Left lung (tissue), 10 donors: ENCODE measurements around the gene NEU2. TPM values are rescaled to one million over a fixed set of nuclear protein-coding genes. Genes with fewer than 3 reads are reported as not detected.
A peak's percentile ranks its signal among the peaks of the same experiment; 100 is the strongest.

Experiments
- ATAC-seq: fragments of 200-7000 bp; cut with Tn5 transposase; one replicate; pipeline ENCODE4 v1.9.1; 2020; ENCODE audit warnings: moderate library complexity
- DNase-seq, 4 donors: peaks; one replicate each; pipeline ENCODE4 v3.0.0-alpha.2; 2013 to 2020
- H3K27ac ChIP-seq, 2 donors: fragments of 200-600 bp; sonication (generic) in 1 of 2; one replicate each; pipeline versions ENCODE4 v1.5.0 to v1.8.0; 2020 to 2021
- H3K27me3 ChIP-seq, 2 donors: fragments of 200-600 bp; sonication (generic) in 1 of 2; one replicate each; pipeline versions ENCODE4 v1.5.0 to v1.8.0; 2020 to 2021
- H3K36me3 ChIP-seq, 2 donors: fragments of 200-600 bp; sonication (generic) in 1 of 2; one replicate each; pipeline versions ENCODE4 v1.5.0 to v1.8.0; 2020 to 2021
- H3K4me1 ChIP-seq, 2 donors: fragments of 200-600 bp; one replicate each; pipeline ENCODE4 v1.8.0; 2021
- H3K4me3 ChIP-seq, 2 donors: fragments of 200-600 bp; sonication (generic) in 1 of 2; one replicate each; pipeline versions ENCODE4 v1.5.0 to v1.8.0; 2020 to 2021; ENCODE audit warnings: mild to moderate bottlenecking in 1 of 2
- H3K9me3 ChIP-seq, 2 donors: fragments of 200-600 bp; sonication (generic) in 1 of 2; one replicate each; pipeline versions ENCODE4 v1.5.0 to v1.8.0; 2020 to 2021
- CTCF ChIP-seq, 2 donors: fragments of 200-600 bp; sonication (generic) in 1 of 2; IDR thresholded peaks; one replicate each; pipeline versions ENCODE4 v1.5.0 to v1.8.0; 2021; ENCODE audit warnings: antibody characterized with exemption in 2 of 2
- intact Hi-C, 2 donors: fragments of 100-400 bp; cut with DNase I; formaldehyde crosslinking; loops; one replicate each; pipeline versions ENCODE4 v1.11.2 to v1.14.2; 2022
- polyA plus RNA-seq, 6 donors: library from polyadenylated mRNA; unstranded; fragments of 120-200 nt; gene quantifications; one replicate each; pipeline ENCODE4 v1.2.1, GENCODE V29; 2013; ENCODE audit not compliant: insufficient read length in 6 of 6
- total RNA-seq, 2 donors: library from RNA; stranded (reverse); fragmentation: NEBNext Ultra II Directional; extraction: Animal tissue kit (Norgen Biotek cat#: 25700); gene quantifications; one replicate each; pipeline ENCODE4 v1.2.1, GENCODE V29; 2021
- donor health status: DM: no; HTN: yes; CAD: no.
- donor health status: DM: no; HTN: no; CAD: no.

The NEU2 gene
- total and polyA plus RNA-seq, 8 donors: not detected

- TF ChIP-seq CTCF (IDR thresholded peaks at IDR 0.05): no peak
- no peaks in the 10 kb centered on the region for H3K4me1 ChIP-seq
- no peak for ATAC-seq
- no peaks in the 10 kb centered on the region for H3K9me3 ChIP-seq
- no peaks in the 10 kb centered on the region for H3K36me3 ChIP-seq
- intact Hi-C loops: no loop called here
- H3K27ac ChIP-seq: no peak overlapping the region
- H3K27me3 ChIP-seq: no peaks in the 10 kb centered on the region
- no peak for DNase-seq
- H3K4me3 ChIP-seq: no peak overlapping the region
Observed at GRCh38 chr2:233010569-233011267, 21.8 kb upstream of the NEU2 start.

DNA sequence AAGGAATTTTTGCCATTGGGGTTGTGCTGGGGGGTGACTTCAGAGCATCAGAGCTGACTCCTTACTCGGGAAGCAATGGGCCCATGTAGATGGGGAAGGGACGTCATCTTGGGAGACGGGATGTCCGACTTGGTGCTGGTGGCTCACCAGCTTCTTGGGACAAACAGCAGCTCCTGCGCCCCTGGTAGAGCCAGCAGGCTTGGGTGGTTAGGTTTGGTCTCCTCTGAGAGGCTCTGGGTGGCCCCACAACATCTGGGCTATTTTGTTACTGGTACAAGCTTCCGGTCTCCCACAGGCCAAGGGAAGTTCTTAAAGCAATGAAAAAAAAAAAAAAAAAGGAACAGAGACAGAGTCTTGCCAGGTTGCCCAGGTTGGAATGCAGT lies 21.2 kb upstream of the NEU2 start:
- no peaks in the 10 kb centered on the region for H3K36me3 ChIP-seq
- DNase-seq (no peak), ATAC-seq (no peak)
- H3K27ac ChIP-seq: no peak overlapping the region
- intact Hi-C loops: no loop called here
- H3K9me3 ChIP-seq: no peaks in the 10 kb centered on the region
- H3K27me3 ChIP-seq: no peaks in the 10 kb centered on the region
- TF ChIP-seq CTCF (IDR thresholded peaks at IDR 0.05): no peak
- H3K4me1 ChIP-seq: no peaks in the 10 kb centered on the region
- no peak overlapping the region for H3K4me3 ChIP-seq

DNA sequence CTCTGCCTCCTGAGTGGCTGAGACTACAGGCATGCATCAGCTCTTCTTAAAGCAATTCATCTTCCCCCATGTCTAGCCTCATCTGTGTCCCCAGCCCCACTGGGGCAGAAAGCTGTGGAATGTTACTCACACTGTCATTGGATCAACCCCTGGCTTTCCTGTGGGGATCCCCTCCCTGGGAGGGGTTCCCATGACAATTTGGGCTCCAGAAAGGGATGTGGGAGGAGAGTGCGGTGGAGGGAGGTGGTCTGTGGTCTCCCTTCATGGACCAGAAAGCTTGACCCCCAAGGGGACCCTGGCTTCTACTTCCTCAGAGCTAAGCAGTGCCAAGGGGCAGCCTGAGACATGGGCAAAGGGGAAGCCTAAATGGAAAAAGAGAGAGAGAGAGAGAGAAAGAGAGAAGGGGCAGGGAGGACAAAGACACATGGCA lies 20.8 kb upstream of the NEU2 start:
- Histone ChIP-seq H3K9me3 (no peaks in the 10 kb centered on the region), H3K4me1 (no peaks in the 10 kb centered on the region), H3K27ac (no peak overlapping the region), H3K27me3 (no peaks in the 10 kb centered on the region), H3K4me3 (no peak overlapping the region), H3K36me3 (no peaks in the 10 kb centered on the region)
- no peak for DNase-seq
- no peak for TF ChIP-seq CTCF (IDR thresholded peaks at IDR 0.05)
- no peak for ATAC-seq
- intact Hi-C loops: no loop called here

DNA sequence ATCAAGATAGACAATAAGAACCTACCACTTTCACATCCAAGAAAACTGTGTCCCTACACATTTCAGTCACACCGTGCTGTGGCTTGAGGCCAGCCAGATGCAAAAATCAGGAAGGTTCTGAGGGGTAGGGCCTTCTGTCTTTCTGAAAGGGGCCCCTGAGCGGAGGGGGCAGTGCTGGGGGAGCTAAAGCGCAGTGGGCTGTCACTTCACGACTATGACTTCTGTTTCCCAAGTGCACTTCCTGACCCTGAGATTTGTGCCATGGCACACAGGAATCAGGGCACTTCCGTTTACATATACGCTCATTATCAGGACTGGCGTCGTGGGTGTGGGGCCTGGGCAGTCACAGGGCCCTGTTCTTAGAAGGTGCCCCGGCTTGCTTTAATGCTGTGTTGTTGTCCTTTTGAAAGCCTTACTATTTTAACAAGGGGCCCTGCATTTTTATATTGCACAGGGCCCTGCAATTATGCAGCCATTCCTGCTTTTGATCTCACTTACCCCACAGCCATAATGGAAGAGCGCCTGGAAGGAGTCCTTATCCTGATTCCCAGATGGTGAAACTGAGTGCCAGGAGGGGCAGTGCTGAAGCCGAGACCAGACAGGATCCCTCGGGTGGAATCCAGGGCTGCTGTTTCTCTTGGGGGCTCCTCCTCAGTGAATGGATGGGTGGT lies 20.0 kb upstream of the NEU2 start:
- ATAC-seq: peak; percentile 25
- Histone ChIP-seq H3K4me3 (no peak overlapping the region), H3K27me3 (no peaks in the 10 kb centered on the region), H3K9me3 (no peaks in the 10 kb centered on the region), H3K27ac (no peak overlapping the region), H3K36me3 (no peaks in the 10 kb centered on the region), H3K4me1 (no peaks in the 10 kb centered on the region)
- DNase-seq: no peak
- intact Hi-C loops: no loop called here
- TF ChIP-seq CTCF (IDR thresholded peaks at IDR 0.05): no peak

DNA sequence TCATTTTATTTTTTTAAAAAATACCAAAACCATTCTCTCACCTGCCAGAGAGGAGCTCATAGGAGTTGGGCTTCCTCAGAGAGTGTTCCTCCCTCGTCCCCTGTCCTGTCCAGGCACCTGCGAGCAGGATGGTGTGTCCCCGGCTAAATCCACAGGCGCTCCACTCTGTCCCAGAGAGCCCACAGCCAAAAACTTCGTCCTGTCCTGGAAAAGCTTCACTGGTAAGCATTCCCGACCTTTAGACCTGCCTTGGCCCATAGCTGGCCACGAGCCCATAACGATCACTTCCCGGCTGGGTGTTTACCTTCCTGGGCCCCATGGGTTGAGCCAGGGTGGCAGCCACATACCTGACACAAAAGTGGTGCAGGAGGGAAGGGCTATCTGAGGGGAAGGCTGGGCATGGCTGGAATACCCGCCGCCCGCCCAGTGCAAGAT lies 19.4 kb upstream of the NEU2 start, which contains the start of gene NGEF:
TSS of gene NGEF (minus strand) at position 230 of the 435 bp plus-strand sequence. CDS start 38,366 bp downstream, outside the sequence.
- DNase-seq (no peak), ATAC-seq (no peak)
- Histone ChIP-seq H3K36me3 (no peaks in the 10 kb centered on the region), H3K4me1 (no peaks in the 10 kb centered on the region), H3K9me3 (no peaks in the 10 kb centered on the region), H3K27ac (no peak within 1 kb of the TSS), H3K27me3 (no peaks in the 10 kb centered on the region), H3K4me3 (no peak within 1 kb of the TSS)
- TF ChIP-seq CTCF (IDR thresholded peaks at IDR 0.05): no peak
- intact Hi-C loops: no loop called here
